Right atrium auricular region (tissue), 2 donors: ENCODE data around the gene KRTAP10-10. TPM values are rescaled to one million over a fixed set of nuclear protein-coding genes. Genes with fewer than 3 reads are reported as not detected.

ENCODE experiments used
- DNase-seq: peaks from one replicate; pipeline ENCODE4 v3.0.0-alpha.2; 2019; ENCODE audit warnings: low spot score
- H3K27ac ChIP-seq, 2 donors: fragments of 200-600 bp; sonication (generic); 1 replicate in 1 of 2; 2 replicates in 1 of 2; pipeline ENCODE4 v1.5.1; 2016 to 2019
- H3K27me3 ChIP-seq, 2 donors: fragments of 200-600 bp; sonication (generic); one replicate each; pipeline versions ENCODE4 v1.5.1 to v1.6.0; 2017 to 2019
- H3K36me3 ChIP-seq: fragments of 200-600 bp; sonication (generic); one replicate; pipeline ENCODE4 v1.5.1; 2016
- H3K4me1 ChIP-seq, 2 donors: fragments of 200-600 bp; sonication (generic); one replicate each; pipeline versions ENCODE4 v1.5.1 to v1.6.0; 2017 to 2019
- H3K4me3 ChIP-seq, 2 donors: fragments of 200-600 bp; sonication (generic); 1 replicate in 1 of 2; 2 replicates in 1 of 2; pipeline ENCODE4 v1.5.1; 2017 to 2019; ENCODE audit warnings: mild to moderate bottlenecking in 1 of 2, moderate library complexity in 1 of 2
- H3K9me3 ChIP-seq, 2 donors: fragments of 200-600 bp; sonication (generic); one replicate each; pipeline ENCODE4 v1.5.1; 2019
- total RNA-seq, 2 donors: library from RNA; depleted of rRNA; stranded (reverse); fragments of >200 nt; gene quantifications; one replicate each; pipeline ENCODE4 v1.1.0, GENCODE V29; 2016
- TF ChIP-seq, protein P1 (sequence below), 2 donors: fragments of 200-600 bp; sonication (generic); IDR thresholded peaks; one replicate each; pipeline ENCODE4 v1.5.1; 2019; ENCODE audit warnings: antibody characterized with exemption in 2 of 2

KRTAP10-10 gene
- total RNA-seq, 2 donors from 2014 or later, result not detected

GRCh38 chr21:44687671-44688070 lies 50.5 kb downstream of the KRTAP10-10 start:
- TF ChIP-seq, protein P1, sequence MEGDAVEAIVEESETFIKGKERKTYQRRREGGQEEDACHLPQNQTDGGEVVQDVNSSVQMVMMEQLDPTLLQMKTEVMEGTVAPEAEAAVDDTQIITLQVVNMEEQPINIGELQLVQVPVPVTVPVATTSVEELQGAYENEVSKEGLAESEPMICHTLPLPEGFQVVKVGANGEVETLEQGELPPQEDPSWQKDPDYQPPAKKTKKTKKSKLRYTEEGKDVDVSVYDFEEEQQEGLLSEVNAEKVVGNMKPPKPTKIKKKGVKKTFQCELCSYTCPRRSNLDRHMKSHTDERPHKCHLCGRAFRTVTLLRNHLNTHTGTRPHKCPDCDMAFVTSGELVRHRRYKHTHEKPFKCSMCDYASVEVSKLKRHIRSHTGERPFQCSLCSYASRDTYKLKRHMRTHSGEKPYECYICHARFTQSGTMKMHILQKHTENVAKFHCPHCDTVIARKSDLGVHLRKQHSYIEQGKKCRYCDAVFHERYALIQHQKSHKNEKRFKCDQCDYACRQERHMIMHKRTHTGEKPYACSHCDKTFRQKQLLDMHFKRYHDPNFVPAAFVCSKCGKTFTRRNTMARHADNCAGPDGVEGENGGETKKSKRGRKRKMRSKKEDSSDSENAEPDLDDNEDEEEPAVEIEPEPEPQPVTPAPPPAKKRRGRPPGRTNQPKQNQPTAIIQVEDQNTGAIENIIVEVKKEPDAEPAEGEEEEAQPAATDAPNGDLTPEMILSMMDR (IDR thresholded peaks at IDR 0.05), result no peak
- Histone ChIP-seq H3K4me3 (no peak overlapping the region), H3K27ac (no peak overlapping the region), H3K9me3 (peaks cover 0 to 1% of the 10 kb centered on the region in 2 donors), H3K27me3 (no peaks in the 10 kb centered on the region), H3K4me1 (no peaks in the 10 kb centered on the region), H3K36me3 (no peaks in the 10 kb centered on the region)
- peak; percentile 32 for DNase-seq

Other genes with a start within 250 kb of the KRTAP10-10 start
- 1 to 10 TPM; 1.1 to 1.7 TPM for gene LRRC3, start 181.8 kb upstream of the KRTAP10-10 start, total RNA-seq
- not detected for gene KRTAP10-1, start 97.2 kb upstream of the KRTAP10-10 start, total RNA-seq
- not detected for gene KRTAP10-2, start 85.9 kb upstream of the KRTAP10-10 start, total RNA-seq
- not detected for gene KRTAP10-3, start 78.6 kb upstream of the KRTAP10-10 start, total RNA-seq
- not detected for gene KRTAP10-4, start 63.6 kb upstream of the KRTAP10-10 start, total RNA-seq
- gene KRTAP10-5, start 56.8 kb upstream of the KRTAP10-10 start, total RNA-seq, result not detected
- not detected for gene KRTAP10-6, start 44.9 kb upstream of the KRTAP10-10 start, total RNA-seq
- not detected for gene KRTAP10-7, start 36.8 kb upstream of the KRTAP10-10 start, total RNA-seq
- gene KRTAP10-8, start 25.3 kb upstream of the KRTAP10-10 start, total RNA-seq, result not detected
- not detected for gene KRTAP10-9, start 10.3 kb upstream of the KRTAP10-10 start, total RNA-seq
- not detected for gene KRTAP10-11, start 9.1 kb downstream of the KRTAP10-10 start, total RNA-seq
- gene KRTAP12-4, start 17.3 kb downstream of the KRTAP10-10 start, total RNA-seq, result not detected
- gene KRTAP12-3, start 20.6 kb downstream of the KRTAP10-10 start, total RNA-seq, result not detected
- not detected for gene KRTAP12-2, start 29.6 kb downstream of the KRTAP10-10 start, total RNA-seq
- not detected for gene KRTAP12-1, start 44.8 kb downstream of the KRTAP10-10 start, total RNA-seq
- not detected for gene KRTAP10-12, start 59.8 kb downstream of the KRTAP10-10 start, total RNA-seq
- not detected for gene TSPEAR, start 74.2 kb downstream of the KRTAP10-10 start, total RNA-seq
- gene UBE2G2, start 164.5 kb downstream of the KRTAP10-10 start, total RNA-seq, result 10 to 100 TPM; 47.5 to 52.5 TPM
- gene SUMO3, start 180.7 kb downstream of the KRTAP10-10 start, total RNA-seq, result 10 to 100 TPM; 59.7 to 74.1 TPM
- gene PTTG1IP, start 236.3 kb downstream of the KRTAP10-10 start, total RNA-seq, result 100 to 1,000 TPM; 284 to 303 TPM